ENCODE data around the gene SMC1A. TPM values are rescaled to one million over a fixed set of nuclear protein-coding genes. Genes with fewer than 3 reads are reported as not detected.
"Not testable (repeated sequence)": the region's sequence is repeated elsewhere in the genome, so short reads cannot be mapped to it uniquely, and the experiment has no call there.

The SMC1A gene
- polyA plus RNA-seq, 10 donors = 38.6 to 83.7 (median 52.6) TPM

DNA sequence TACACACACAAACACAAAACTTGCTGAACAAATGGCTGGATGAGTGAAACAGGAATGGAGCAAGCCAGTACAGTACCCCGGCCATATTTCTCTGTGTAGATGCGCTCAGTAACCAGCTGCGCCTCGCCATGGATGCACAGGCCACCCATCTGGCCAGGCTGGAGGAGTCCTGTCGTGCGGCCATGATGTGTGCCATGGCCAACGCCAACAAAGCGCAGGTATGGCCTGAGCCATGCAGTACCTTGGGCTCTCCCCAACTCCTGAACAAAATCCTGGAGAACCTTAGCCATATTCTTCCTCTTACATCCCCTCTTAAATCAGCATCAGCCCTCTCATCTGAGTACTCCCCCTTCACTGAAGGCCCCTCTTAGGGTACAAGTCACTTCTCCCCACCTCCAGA is 7.3 kb upstream of the SMC1A start:
- DNase-seq = no peak

DNA sequence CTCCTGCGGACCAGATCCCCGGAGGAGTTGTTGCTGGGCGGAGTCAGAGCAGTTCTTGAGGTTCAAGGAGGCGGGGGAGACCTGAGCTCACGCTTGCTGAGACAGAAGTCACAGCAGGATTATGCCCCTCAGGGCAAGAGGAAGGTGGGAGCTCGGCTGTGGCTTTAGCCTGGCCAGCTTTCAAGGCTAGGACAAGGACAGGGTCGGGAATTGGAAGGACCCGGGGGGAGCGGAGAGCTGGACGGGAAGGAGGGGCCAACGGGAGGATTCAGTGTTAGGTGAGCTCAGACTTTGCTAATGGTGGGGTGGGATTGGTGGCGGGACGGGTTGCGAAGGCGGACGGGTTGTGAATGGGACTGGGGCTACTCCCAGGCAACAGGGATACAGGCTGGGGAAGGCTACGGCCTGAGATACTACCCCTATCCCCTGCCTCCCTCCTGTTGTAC is 430 bp upstream of the SMC1A start, which contains the start of gene RIBC1:
TSS of gene RIBC1 (plus strand) at position 13 of the 446 bp plus-strand sequence. CDS start 3,404 bp downstream, outside the sequence.
- no peak for DNase-seq

DNA sequence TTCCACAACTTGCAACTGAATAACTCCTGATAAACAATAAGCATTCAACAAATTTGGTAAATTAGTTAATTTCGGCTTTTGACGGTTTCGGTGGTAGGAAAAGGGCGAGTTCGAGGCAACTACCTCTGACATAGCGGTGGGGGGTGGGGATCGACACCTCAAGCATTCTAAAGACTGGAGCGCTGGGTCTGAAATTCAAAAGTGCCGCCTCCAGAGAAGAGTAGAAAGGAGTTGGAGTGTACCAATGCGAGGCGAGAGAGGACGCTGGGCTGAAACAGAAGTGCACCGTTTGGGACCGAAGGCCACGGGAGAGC is 725 bp downstream of the SMC1A start:
- DNase-seq = no peak

DNA sequence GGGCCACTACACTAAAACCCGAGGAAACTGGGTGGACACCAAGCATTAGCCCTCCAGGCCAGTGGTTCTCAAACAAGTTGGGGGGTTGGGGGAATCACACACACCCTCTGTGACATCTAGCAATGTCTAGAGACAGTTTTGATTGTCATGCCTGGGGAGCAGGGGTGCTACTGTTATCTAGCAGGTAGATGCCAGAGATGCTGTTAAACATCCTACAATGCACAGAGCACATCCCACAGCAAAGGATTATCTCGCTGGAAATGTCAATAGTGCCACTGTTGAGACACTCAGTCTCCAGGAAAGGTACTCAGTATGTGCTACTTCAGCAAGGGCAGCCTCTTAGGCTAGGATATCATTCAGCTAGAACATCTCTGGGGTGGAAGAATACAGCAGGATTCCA is 1.3 kb downstream of the SMC1A start:
- no peak for DNase-seq

DNA sequence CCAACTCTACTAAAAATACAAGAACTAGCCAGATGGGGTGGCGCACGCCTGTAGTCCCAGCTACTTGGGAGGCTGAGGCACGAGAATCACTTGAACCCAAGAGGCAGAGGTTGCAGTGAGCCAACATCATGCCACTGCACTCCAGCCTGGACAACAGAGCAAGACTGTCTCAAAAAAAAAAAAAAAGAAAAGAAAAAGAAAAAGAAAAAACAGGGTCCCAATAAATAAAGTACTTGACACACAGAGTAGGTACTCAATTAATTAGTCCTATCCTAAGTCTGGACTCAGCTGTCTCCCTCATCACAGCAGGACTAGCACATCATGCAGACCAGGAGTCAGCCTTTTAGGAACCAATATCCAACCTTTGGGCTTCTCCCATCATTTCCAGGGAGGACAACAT is 2.1 kb downstream of the SMC1A start:
- not testable (repeated sequence) for DNase-seq

DNA sequence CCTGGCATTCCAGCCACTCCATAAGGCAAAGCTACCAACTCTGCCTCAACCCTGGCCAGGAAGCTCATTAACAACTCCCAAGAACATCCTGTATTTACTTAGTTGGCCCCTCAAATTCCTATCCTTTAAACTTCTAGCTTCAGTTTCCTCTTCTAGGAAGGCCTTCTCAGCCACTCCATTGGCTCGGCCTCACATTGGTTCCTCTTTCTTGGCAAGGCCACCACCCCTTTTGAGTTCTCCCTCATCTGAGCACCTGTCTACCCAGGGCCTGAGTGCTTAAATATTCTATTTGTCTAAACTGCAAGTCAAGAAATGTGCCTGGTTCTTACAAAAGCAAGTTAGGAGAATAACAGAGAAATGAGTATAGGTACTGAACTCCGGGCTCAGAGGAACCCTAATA is 10.0 kb downstream of the SMC1A start:
- no peak for DNase-seq

DNA sequence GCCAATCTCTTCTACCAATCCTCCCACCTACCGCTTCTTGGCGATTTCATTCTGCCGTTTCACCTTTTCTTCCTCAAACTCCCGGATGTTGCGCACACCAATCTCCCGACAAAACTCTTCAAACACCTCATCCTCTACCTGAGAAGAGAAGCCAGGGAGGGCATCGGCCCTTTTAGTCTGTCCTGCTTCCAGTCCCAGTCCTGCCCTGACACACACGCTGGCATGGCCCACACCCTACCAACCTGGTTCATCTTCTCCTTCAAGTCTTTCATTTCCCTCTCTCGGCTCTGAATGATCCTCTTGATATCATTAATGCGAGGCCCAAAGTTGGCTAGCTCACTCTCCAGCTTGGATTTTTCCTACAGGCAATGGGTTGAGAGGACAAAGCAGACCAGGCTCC is 18.9 kb downstream of the SMC1A start:
- DNase-seq = no peak

DNA sequence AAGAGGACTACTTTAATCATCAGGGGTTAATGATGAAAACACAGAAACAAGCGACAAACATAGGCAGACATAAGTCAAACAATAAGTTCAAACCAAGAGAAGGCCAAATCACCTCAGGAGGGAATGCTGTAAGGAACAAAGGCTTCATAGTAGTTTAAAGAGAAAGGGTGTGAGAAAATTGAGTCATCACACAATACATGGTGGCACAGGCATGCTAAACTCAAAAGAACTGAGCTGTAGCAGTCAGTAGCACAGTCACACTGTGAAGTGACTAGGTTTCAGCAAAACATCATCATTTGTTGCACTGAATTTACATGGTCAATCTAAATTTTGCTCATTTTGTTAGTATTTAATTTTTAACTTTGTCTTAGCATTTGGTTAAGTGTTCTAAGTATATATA is 24.2 kb downstream of the SMC1A start:
- DNase-seq = no peak

DNA sequence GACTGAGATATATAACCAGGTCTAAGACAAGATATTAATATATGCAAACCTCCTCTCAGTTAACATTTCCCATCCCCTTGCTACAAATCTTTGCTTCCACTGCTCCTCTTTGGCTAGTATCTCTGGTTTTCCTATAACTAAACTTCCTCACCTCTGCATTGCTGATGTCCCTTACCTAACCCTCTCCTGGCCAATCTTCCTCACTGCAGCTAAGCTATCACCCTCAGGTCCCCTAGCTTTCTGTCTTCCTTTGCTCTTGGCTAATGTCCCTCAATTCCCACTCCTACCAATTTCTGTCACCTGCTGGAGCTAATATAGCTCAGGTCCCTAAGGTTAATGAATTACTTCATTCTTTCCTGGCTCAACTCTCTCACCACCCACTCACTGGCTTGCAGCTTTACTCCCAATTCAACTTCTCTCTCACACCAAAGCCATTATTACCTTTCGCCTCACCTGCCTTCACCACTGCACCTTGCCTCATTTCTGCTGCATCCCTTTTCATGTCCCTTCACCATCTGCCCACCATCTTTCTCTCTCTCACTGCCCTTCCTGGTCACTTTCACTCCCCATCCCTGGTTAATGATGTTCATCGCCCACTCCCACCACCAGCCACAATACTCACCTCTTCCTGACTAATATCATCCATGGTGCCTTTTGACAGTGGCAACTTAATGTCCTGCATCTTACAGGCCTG is 26.7 kb downstream of the SMC1A start:
- no peak for DNase-seq

DNA sequence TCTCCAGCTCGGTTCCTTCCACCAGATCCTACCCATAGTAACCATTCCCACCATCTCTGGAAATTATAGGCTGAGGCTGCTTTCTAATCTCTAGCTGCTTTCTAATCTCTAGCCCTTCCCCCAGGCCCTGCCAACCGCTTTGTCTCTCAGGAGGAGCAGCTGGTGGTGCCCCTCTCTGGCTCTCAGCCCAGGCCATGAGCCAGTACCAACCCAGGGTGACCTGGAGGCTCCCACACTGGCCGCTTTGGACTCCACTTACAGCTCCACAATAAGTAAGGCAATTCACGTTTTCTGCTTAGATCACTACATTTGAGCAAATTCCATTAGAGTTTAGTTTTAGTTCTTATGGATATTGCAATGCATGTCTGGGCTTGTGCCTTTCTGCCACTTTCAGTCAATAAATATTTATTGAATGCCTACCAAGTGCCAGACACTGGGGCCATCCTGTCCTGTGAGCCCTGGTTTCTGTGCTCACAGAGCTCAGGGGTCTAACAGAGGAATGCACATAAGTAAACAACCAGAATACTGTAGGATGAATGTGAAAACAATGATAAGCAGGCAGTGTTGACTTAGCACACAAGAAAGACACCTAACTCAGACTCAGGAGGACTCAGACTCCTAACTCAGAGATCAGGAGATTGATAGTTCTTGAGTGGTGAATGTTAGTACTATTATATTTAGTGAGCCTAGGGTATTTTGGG is 38.9 kb downstream of the SMC1A start:
- peak in 1 of 3 donors; percentile 15 for DNase-seq

DNA sequence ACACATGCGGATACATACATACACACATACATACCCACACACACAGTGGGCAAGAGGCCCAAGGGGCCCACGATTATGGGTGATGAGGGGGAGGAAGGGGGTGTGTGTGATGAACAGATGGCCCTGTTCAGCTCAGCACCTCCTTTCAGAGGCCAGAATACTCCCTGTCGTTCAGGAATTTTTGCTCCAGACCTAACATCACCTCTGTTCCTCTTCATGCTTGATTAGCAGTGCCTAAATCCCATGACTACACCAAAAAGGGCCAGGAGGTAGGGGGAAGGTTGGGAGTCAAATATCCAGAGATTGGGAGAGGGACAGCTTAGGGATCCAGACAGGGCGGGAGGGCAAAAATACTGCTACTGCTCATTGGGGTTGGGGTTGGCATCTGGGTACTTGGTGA is 42.7 kb downstream of the SMC1A start:
- DNase-seq = no peak

DNA sequence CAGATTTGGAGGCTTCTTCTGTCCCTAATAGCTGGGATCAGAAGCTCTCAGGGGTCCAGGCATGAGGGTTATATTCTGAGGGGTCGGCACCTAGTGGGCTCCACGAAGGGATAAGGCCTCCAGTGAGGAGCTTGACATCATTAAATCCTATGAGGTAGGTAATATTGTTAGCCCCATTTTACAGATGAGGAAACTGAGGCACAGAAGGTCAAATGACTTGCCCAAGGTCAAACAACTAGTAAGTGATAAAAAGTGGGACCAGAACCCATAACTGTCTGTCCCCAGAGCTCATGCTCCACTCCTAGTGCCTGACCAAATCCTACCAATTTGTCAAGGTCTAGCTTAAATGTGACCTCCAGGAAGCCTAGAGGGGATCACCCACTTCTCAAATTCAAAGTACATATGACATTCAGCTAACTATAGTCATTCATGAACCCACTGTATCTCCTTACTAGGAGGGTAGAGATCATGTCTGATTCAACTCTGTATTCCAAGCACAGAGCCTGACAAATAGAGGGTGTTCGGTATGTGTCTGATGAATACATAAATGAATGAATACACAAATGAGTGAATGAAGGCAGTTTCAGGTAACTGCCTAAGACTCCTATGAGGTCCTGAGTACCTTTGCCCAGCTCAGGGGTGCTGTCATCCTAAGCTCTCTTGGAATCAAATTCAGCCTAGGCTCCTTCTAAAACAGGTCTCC is 43.3 kb downstream of the SMC1A start:
- DNase-seq = no peak

DNA sequence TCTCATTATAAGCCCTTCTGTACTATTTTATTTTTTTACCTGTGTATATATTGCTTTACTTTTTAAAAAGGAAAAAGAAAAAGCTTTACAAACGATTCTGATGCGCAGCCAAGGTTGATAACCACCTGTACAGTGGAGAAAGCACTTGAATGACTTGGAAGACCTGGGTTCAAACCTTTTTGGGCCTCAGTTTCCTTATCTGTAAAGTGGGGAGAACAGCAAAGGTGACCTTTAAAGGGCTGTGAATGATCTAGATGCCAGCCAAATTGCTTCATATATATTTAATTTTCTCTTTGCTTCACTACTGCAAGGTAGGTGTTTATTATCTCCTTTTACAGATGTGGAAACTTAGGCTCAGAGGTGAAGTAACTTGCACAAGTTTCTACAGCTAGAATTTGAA is 45.0 kb downstream of the SMC1A start:
- no peak for DNase-seq

DNA sequence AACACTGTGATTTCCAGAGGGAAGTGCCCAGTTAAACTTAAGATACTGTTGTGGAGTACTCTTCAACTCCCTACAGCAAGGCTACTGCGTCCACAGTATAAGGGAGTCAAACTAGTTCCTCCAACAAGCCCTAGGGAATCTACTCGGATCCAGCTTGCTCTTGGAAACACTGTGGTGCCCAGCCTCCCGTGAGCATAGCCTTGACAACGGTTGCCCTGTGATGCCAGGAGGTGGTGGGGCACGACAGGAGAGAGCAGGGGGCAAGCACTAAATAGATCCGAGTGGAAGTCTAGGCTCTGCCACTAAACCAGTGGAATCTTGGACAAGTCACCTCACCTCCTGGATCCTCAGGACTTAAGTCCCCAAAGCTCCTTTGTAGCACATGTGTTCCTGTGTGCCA is 45.6 kb downstream of the SMC1A start:
- DNase-seq = no peak

DNA sequence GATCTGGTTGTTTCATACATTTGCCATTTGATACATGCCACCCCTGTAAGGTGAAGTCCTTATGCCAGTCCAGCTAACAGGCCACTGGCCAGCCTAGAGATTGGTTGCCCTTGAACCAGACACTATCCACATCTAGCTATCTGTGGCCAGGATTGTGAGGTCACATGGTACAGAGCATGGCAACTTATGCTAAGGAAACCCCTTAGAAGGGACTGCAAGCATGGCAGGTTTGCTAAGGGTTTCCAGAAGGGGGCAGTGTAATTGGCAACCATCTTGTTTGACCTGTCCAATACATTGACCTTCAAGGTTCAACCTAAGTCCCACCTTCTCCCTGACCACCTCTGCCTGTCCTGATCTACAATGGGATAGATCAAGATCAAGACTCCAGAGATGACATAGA is 47.5 kb downstream of the SMC1A start:
- no peak for DNase-seq

DNA sequence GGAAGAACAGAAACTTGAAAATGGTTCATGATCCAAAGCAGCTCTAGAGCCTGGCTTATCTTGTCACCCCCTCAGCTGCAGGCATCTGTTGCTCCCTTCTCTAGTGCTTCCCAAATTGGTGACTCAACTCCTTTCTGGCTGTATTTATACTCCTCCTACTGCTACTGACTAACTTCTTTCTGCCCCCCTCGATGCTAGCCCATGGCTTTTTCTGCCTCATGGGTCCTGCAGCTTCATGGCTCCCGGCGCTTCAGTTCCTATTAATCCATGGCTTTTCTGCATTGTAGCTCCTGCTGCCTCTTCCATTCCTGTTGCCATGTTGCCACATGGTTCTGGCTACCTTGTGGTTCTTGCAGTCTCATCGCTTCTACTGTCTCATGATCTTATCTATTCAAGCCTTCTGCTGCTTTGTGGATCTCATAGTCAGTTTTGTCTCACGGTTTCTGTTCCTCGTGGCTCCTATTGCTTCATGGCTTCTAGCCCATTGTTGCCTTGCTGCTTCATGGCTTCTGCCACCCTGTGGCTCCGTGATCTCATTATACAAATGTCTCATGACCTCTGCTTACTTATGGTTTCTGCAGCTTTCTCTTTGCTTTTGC is 48.1 kb downstream of the SMC1A start:
- DNase-seq = no peak

DNA sequence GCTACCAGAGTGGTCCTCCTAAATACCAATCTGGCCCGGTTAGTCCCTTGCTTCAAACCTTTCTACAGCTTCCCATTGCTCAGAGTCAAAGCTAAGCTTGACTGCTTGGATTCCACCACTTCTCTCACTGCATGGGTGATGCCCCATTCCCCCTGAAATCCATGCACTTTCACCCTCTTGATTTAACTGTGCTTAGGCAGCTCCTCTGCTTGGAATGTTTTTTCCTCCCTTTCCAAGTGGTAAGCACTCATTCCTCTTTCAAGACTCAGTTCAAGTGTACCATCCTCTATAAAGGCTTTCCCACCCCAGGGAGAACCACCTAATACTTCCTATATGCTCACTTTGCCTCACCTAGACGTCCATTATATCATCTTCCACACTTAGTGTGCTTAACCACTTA is 49.1 kb downstream of the SMC1A start:
- no peak for DNase-seq

DNA sequence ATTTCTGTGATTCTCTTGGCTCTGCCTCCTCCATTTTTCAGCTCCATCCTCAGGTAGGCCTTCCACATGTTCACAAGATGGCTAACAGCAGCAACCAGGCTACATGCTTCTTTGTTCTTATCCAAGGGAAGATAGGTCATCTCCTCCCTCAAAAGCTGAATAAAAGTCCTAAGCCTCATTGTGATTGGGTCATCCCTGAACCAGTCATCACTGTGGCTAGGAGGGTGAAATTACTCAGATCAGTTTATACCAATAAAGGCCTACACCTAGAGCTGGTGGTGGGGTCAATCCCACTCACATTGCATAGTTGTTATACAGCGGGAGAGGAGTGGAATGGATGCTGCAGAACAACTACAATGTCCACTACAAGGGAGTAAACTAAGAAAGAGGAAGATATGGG is 56.0 kb downstream of the SMC1A start:
- not testable (repeated sequence) for DNase-seq

DNA sequence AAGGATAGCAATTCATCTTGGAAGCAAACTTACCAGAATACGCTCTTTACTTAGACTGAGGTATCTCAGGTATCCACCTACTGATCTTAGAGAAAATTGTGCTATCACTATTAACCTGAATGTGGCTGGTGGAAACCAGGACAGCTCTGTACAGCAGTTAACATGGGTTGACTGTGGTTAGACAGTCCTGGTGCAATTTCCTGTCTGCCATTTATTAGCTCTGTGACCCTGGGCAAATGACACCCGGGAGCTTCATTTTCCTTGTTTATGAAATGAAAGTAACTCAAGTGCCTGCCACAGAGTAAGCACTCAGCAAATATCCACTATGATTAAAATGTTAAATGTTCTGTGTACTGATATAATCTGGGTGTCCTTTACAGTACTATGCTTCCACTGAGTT is 60.0 kb downstream of the SMC1A start:
- DNase-seq = no peak

DNA sequence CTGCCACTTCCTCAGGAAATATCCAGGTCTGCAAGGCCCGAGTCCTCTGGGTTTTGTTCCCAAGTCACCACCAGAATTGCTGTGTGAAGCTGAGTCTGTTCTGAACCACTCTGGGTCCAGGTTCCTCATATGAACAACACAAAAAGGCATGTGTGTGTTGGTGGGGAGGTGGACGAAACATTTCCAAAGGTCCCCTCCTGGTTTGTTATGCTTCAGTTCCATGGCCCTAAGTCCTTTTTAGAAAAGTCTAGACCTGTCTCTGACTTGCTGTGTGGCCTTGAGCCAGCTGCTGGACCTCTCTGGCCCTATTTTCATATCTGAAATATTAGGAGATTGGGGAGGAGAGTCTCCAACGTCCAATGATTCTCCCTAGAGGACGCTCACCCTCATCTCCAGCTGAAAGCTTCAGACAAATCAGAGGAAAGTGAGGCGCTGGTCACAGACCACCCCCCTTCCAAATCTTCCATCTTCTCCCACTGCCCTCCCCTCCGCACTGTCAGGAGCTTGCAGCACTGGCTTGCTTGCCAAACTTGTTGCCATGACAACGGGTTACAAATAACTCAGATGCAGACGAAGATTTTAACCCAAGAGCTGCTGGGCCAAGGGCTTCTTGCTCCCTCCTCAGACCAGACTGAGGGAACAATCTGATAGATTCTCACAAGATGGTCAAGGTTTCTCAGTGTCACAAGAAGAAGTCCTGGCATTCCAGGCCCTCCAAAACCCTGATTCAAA is 64.5 kb downstream of the SMC1A start:
- DNase-seq = peak; percentile 14 to 76 (median 59)

DNA sequence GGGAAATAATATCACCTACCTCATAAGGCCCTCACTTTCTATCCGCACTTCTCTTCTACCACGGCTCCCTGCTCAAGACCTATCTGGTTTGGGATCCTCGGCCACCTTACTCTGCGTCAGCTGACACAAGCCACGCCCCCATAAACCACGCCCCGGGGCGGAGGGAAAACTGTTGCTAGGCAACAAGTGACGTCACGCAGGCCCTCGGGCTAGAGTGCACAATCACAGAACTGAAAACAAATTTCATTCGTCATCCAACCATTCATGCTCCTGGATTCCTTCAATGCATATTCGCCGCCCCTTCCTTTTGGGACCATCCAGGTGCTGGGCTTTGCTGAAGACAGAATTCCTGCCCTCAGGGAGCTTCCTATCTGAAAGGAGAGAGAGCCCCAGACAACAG is 66.3 kb downstream of the SMC1A start:
- no peak for DNase-seq

DNA sequence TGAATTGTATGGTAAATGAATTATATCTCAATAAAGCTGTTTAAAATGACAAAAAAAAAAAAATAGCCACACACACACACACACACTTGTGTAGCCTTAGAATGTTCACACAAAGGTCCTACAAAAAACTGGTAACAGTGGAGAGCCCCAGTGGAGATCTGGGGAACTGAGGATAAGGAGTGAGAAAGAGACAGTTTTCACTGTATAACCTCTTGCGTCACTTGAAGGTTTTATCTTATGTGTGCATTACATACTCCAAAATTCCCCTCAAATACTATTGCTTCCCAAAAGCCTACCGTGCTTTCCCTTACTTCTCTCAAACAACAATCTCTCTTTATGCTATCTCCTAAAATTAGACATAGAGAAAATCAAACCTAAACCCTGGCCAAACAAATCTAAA is 67.8 kb downstream of the SMC1A start:
- DNase-seq = no peak

Measured in muscle of back (tissue), 11 donors.